HepG2 (cell line): Measurements from ENCODE around the gene PLD1. TPM values are rescaled to one million over a fixed set of nuclear protein-coding genes. Genes with fewer than 3 reads are reported as not detected.
A peak's percentile ranks its signal among the peaks of the same experiment; 100 is the strongest.

ENCODE experiments used
- ATAC-seq: fragments of 200-7000 bp; cut with Tn5 transposase; 3 replicates; pipeline ENCODE4 v1.9.1; 2020; ENCODE audit warnings: mild to moderate bottlenecking, moderate library complexity
- BruUV-seq: library from RNA; stranded (reverse); fragments of 400-500 nt; replicated peaks from 2 replicates; lab custom pipeline; 2021; lab: Mats Ljungman, UMichigan
- CTCF ChIA-PET: fragments of 300-600 bp; formaldehyde crosslinking; extraction: SDS; loops from one replicate; lab custom pipeline; 2021; ENCODE audit warnings: low total read pairs, inconsistent platforms, low intra/inter-chr PET ratio; lab: Yijun Ruan, JAX
- POLR2A ChIA-PET: fragments of 350-600 bp; sonication (Branson Sonifier 250); formaldehyde crosslinking; loops from one replicate; lab custom pipeline; 2020; ENCODE audit warnings: antibody characterized with exemption, inconsistent platforms; lab: Yijun Ruan, JAX
- DNase-seq: peaks from one replicate; pipeline ENCODE4 v3.0.0-alpha.2; 2015; ENCODE audit warnings: low spot score
- FAIRE-seq: peaks from 3 replicates; lab custom pipeline; 2011; peaks lifted over from hg19 to GRCh38; lab: Jason Lieb, UNC
- H2AFZ ChIP-seq: one replicate; pipeline ENCODE4 v1.6.1; 2011; ENCODE audit warnings: low read length, inconsistent platforms
- H3K27ac ChIP-seq: fragments of 300-600 bp; 3 replicates; pipeline ENCODE4 v1.8.0; 2011; ENCODE audit warnings: mixed run types, mild to moderate bottlenecking, mixed read lengths, low read length, inconsistent platforms; ENCODE audit not compliant: insufficient read depth; ENCODE audit errors: extremely low read length
- H3K27me3 ChIP-seq, 2 experiments: fragments of 200-600 bp in 1 of 2; 2 replicates in 1 of 2; 3 replicates in 1 of 2; pipeline versions ENCODE4 v1.6.0 to v1.8.0; 2011; ENCODE audit warnings: low read length in 2 of 2, mild to moderate bottlenecking in 2 of 2, moderate library complexity in 2 of 2, inconsistent platforms in 1 of 2; ENCODE audit not compliant: insufficient read depth in 2 of 2, control insufficient read depth in 1 of 2
- H3K36me3 ChIP-seq, 2 experiments: fragments of 200-600 bp in 1 of 2; replicated peaks in 1 of 2; 2 replicates in 1 of 2; 3 replicates in 1 of 2; pipeline versions ENCODE4 v1.5.1 to v1.8.0; 2011; ENCODE audit warnings: low read length in 2 of 2, inconsistent platforms in 1 of 2; ENCODE audit not compliant: insufficient read depth in 2 of 2, control insufficient read depth in 1 of 2
- H3K4me1 ChIP-seq: 2 replicates; pipeline ENCODE4 v1.5.1; 2012; ENCODE audit warnings: low read length, inconsistent platforms; ENCODE audit not compliant: insufficient read depth
- H3K4me2 ChIP-seq: 2 replicates; pipeline ENCODE4 v1.6.0; 2011; ENCODE audit warnings: low read depth, low read length, inconsistent platforms
- H3K4me3 ChIP-seq, 3 experiments: fragments of 200-600 bp in 1 of 3; sonication (generic), shearing (Covaris generic) in 1 of 3; replicated peaks in 1 of 3; 2 replicates each; pipeline ENCODE4 v1.5.1; 2011 to 2016; ENCODE audit warnings: low read length in 3 of 3, inconsistent platforms in 2 of 3, low read depth in 2 of 3, mild to moderate bottlenecking in 2 of 3, control low read depth in 1 of 3, mixed read lengths in 1 of 3; ENCODE audit not compliant: insufficient read depth in 1 of 3
- H3K79me2 ChIP-seq: one replicate; pipeline ENCODE4 v1.6.1; 2011; ENCODE audit warnings: low read length, inconsistent platforms; ENCODE audit not compliant: insufficient read depth
- H3K9ac ChIP-seq: 2 replicates; pipeline ENCODE4 v1.6.0; 2011; ENCODE audit warnings: mild to moderate bottlenecking, low read depth, low read length, inconsistent platforms; ENCODE audit not compliant: insufficient read depth
- H3K9me3 ChIP-seq: 2 replicates; pipeline ENCODE4 v1.5.1; 2012; ENCODE audit warnings: mild to moderate bottlenecking, low read length
- H4K20me1 ChIP-seq: 2 replicates; pipeline ENCODE4 v1.6.0; 2011; ENCODE audit warnings: inconsistent platforms, mild to moderate bottlenecking, low read length, moderate library complexity; ENCODE audit not compliant: insufficient read depth
- CEBPB ChIP-seq: IDR thresholded peaks from 2 replicates; pipeline ENCODE4 v1.6.1; 2011; ENCODE audit warnings: low read depth, low read length, improper control_type of control experiment, borderline replicate concordance
- EP300 ChIP-seq, 3 experiments: sonication (generic) in 1 of 3; formaldehyde crosslinking in 1 of 3; IDR thresholded peaks; 2 replicates each; pipeline versions ENCODE4 v1.5.1 to v1.6.1; 2011 to 2020; ENCODE audit warnings: low read depth in 2 of 3, low read length in 2 of 3, borderline replicate concordance in 1 of 3, improper control_type of control experiment in 1 of 3, mild to moderate bottlenecking in 1 of 3, missing genetic modification reagents in 1 of 3, moderate library complexity in 1 of 3
- FOSL1 ChIP-seq: sonication (generic); formaldehyde crosslinking; IDR thresholded peaks from 2 replicates; pipeline ENCODE4 v1.9.0; 2021; ENCODE audit warnings: missing genetic modification reagents, borderline replicate concordance
- FOSL2 ChIP-seq: sonication (generic); formaldehyde crosslinking; IDR thresholded peaks from 2 replicates; pipeline ENCODE4 v1.4.0; 2020; ENCODE audit warnings: missing genetic modification reagents
- MEIS2 ChIP-seq: sonication (generic); formaldehyde crosslinking; IDR thresholded peaks from 2 replicates; pipeline ENCODE4 v1.9.0; 2021; ENCODE audit warnings: mild to moderate bottlenecking, missing genetic modification reagents
- MLLT10 ChIP-seq: sonication (generic); formaldehyde crosslinking; IDR thresholded peaks from 2 replicates; pipeline ENCODE4 v1.4.0; 2020; ENCODE audit warnings: missing genetic modification reagents
- NCOA2 ChIP-seq: sonication (generic); formaldehyde crosslinking; IDR thresholded peaks from 2 replicates; pipeline ENCODE4 v1.8.0; 2022; ENCODE audit warnings: inconsistent platforms
- NRL ChIP-seq: sonication (generic); formaldehyde crosslinking; IDR thresholded peaks from 2 replicates; pipeline ENCODE4 v1.5.0; 2020; ENCODE audit warnings: missing genetic modification reagents, mild to moderate bottlenecking, moderate library complexity, borderline replicate concordance
- PBX2 ChIP-seq: IDR thresholded peaks from 2 replicates; pipeline ENCODE4 v1.6.1; 2016; ENCODE audit warnings: control low read depth
- PHF21A ChIP-seq: sonication (generic); formaldehyde crosslinking; IDR thresholded peaks from 2 replicates; pipeline ENCODE4 v1.5.0; 2020; ENCODE audit warnings: mild to moderate bottlenecking, missing genetic modification reagents
- SOX6 ChIP-seq, 2 experiments: fragments of 450-650 bp in 1 of 2; sonication (generic) in 1 of 2; formaldehyde crosslinking in 1 of 2; IDR thresholded peaks; 2 replicates each; pipeline versions ENCODE4 v1.4.0 to v1.6.1; 2017 to 2020; ENCODE audit warnings: antibody characterized with exemption in 1 of 2, mild to moderate bottlenecking in 1 of 2, missing genetic modification reagents in 1 of 2
- TEF ChIP-seq: sonication (generic); formaldehyde crosslinking; IDR thresholded peaks from 2 replicates; pipeline ENCODE4 v1.5.0; 2020; ENCODE audit warnings: missing genetic modification reagents
- ZHX1 ChIP-seq: sonication (generic); formaldehyde crosslinking; IDR thresholded peaks from 2 replicates; pipeline ENCODE4 v1.8.1; 2022; ENCODE audit warnings: low read depth, mild to moderate bottlenecking, missing genetic modification reagents
- ZNF432 ChIP-seq: sonication (generic); formaldehyde crosslinking; IDR thresholded peaks from 2 replicates; pipeline ENCODE4 v1.5.0; 2020; ENCODE audit warnings: missing genetic modification reagents, mild to moderate bottlenecking, borderline replicate concordance
- ZNF770 ChIP-seq: sonication (generic); formaldehyde crosslinking; IDR thresholded peaks from 2 replicates; pipeline ENCODE4 v1.5.0; 2020; ENCODE audit warnings: mild to moderate bottlenecking, missing genetic modification reagents
- ZNF790 ChIP-seq: sonication (generic); formaldehyde crosslinking; IDR thresholded peaks from 2 replicates; pipeline ENCODE4 v1.8.0; 2022; ENCODE audit warnings: missing genetic modification reagents, mild to moderate bottlenecking, borderline replicate concordance
- WGBS: methylation state at CpG from one replicate; pipeline ENCODE4 v1.1.6; 2017; ENCODE audit warnings: low lambda C conversion rate; 5-methylcytosine and 5-hydroxymethylcytosine counted together
- in situ Hi-C: cut with HindIII; loops from 2 replicates; pipeline ENCODE4 v1.10.0; 2017; ENCODE audit warnings: low pct_unique_long_range_greater_than_20kb; ENCODE audit not compliant: extremely low pct_ligation_motif_present
- intact Hi-C: fragments of 100-400 bp; cut with micrococcal nuclease; formaldehyde crosslinking; loops from one replicate; pipeline ENCODE4 v1.10.0; 2022; ENCODE audit not compliant: unreplicated experiment
- polyA plus RNA-seq, 8 experiments: library from polyadenylated mRNA; depleted of rRNA in 3 of 8; stranded (reverse) in 7 of 8; unstranded in 1 of 8; fragments of >200 nt; fragmentation: Illumina TruSeq in 4 of 8; extraction: Trizol in 4 of 8; gene quantifications; 2 replicates each; pipeline versions ENCODE4 v1.2.1 to v1.2.3, GENCODE V29; 2011 to 2016; ENCODE audit warnings: low read depth in 4 of 8, missing spikeins in 1 of 8, mixed read lengths in 1 of 8; ENCODE audit not compliant: insufficient read depth in 1 of 8
- total RNA-seq, 5 experiments: library from RNA; depleted of rRNA; stranded (reverse); fragments of >200 nt; fragmentation: Illumina TruSeq; extraction: Trizol; gene quantifications; 2 replicates each; pipeline ENCODE4 v1.2.3, GENCODE V29; 2016; ENCODE audit warnings: low read depth in 1 of 5

PLD1 gene
- total and polyA plus RNA-seq, 2 of the 13 experiments (the other 11 are each of a cell fraction or from before 2014, with no cell fraction given), result 27.1 to 59.4 TPM

- peak; percentile 76 for DNase-seq
- in situ Hi-C loops, result no loop called here
- no peak for ATAC-seq
- ChIA-PET CTCF (no interaction called here), POLR2A (interaction anchor here (1.3 to 6.5 kb wide), 5 partner anchors 12 to 228 kb away, joined by 4 to 91 read pairs (median 37); partner anchors contain the start of genes FNDC3B and TMEM212)
- Histone ChIP-seq H3K36me3 (no peaks in the 10 kb centered on the region), H2AFZ (no peak overlapping the region), H3K4me2 (peak overlapping the region; percentile 83), H3K9ac (peak overlapping the region; percentile 90), H3K9me3 (no peaks in the 10 kb centered on the region), H3K27me3 (no peaks in the 10 kb centered on the region; a peak in 1 of 5 replicates), H3K4me3 (peak overlapping the region; percentile 73 to 91 (median 85)), H3K27ac (peak overlapping the region; percentile 96), H4K20me1 (no peaks in the 10 kb centered on the region), H3K4me1 (peaks cover 55% of the 10 kb centered on the region), H3K79me2 (peaks cover 45% of the 10 kb centered on the region)
- FAIRE-seq, result no peak
- intact Hi-C loops, result loop anchor here (2.0 kb wide), 1 partner anchor 13 kb away; no protein-coding TSS in a partner anchor
- WGBS, result 13% methylated on average over 4 of the region's 4 CpGs
- no TSS peak for BruUV-seq
- TF ChIP-seq TEF (CRISPR knock-in tag) (peak; percentile 84), PBX2 (CRISPR knock-in tag) (no peak), ZNF432 (CRISPR knock-in tag) (no peak), MLLT10 (CRISPR knock-in tag) (no peak), CEBPB (peak; percentile 73), SOX6 (IDR thresholded peaks at IDR 0.05) (no peak), SOX6 (CRISPR knock-in tag; IDR thresholded peaks at IDR 0.05) (peak; percentile 37; the same call in 1 of the 2 replicates), NRL (CRISPR knock-in tag) (no peak), FOSL1 (peak; percentile 64; the same call in 1 of the 2 replicates), EP300 (IDR thresholded peaks at IDR 0.05; ENCODE audit: low read depth in 2 of 2, low read length in 2 of 2) (peak in 1 of 2 experiments; percentile 52; a peak in 2 of 4 replicates), EP300 (CRISPR knock-in tag; IDR thresholded peaks at IDR 0.05; ENCODE audit: borderline replicate concordance) (no peak), PHF21A (CRISPR knock-in tag) (peak; percentile 45; the same call in 1 of the 2 replicates), ZHX1 (CRISPR knock-in tag) (peak; percentile 49; the same call in 1 of the 2 replicates), NCOA2 (CRISPR knock-in tag) (peak; percentile 29; the same call in 1 of the 2 replicates), MEIS2 (CRISPR knock-in tag) (0 out of 2 replicates have a peak, but pooled peaks have one; percentile 6), FOSL2 (CRISPR knock-in tag) (peak; percentile 80), ZNF790 (CRISPR knock-in tag) (no peak), ZNF770 (CRISPR knock-in tag) (no peak)
These were observed 1.1 kb upstream of the PLD1 start for GRCh38 chr3:171811295-171811912.
